HepG2 (cell line): ENCODE measurements around the gene SLC4A9. TPM values are rescaled to one million over a fixed set of nuclear protein-coding genes. Genes with fewer than 3 reads are reported as not detected.

Source experiments
- ARNTL ChIP-seq: sonication (generic); formaldehyde crosslinking; IDR thresholded peaks from 2 replicates; pipeline ENCODE4 v1.4.0; 2020; ENCODE audit warnings: mild to moderate bottlenecking, missing genetic modification reagents
- KDM4B ChIP-seq: sonication (generic); formaldehyde crosslinking; IDR thresholded peaks from 2 replicates; pipeline ENCODE4 v1.4.0; 2020; ENCODE audit warnings: missing genetic modification reagents
- TAF1 ChIP-seq: sonication (generic); formaldehyde crosslinking; IDR thresholded peaks from 2 replicates; pipeline ENCODE4 v1.4.0; 2020; ENCODE audit warnings: missing genetic modification reagents
- TEAD3 ChIP-seq: optimal IDR thresholded peaks from 2 replicates; pipeline ENCODE3; 2016; ENCODE audit warnings: borderline replicate concordance
- YEATS2 ChIP-seq: sonication (generic); formaldehyde crosslinking; IDR thresholded peaks from 2 replicates; pipeline ENCODE4 v1.4.0; 2020; ENCODE audit warnings: missing genetic modification reagents, borderline replicate concordance
- ZBTB42 ChIP-seq: sonication (generic); formaldehyde crosslinking; IDR thresholded peaks from 2 replicates; pipeline ENCODE4 v1.5.0; 2020; ENCODE audit warnings: mild to moderate bottlenecking, missing genetic modification reagents
- ZBTB7A ChIP-seq: sonication (generic); formaldehyde crosslinking; IDR thresholded peaks from 2 replicates; pipeline ENCODE4 v1.8.0; 2022; ENCODE audit warnings: mild to moderate bottlenecking, missing genetic modification reagents
- ZNF205 ChIP-seq: IDR thresholded peaks from 2 replicates; pipeline ENCODE4 v1.6.1; 2018; ENCODE audit warnings: missing biosample characterization, missing genetic modification reagents
- ZNF446 ChIP-seq: sonication (generic); formaldehyde crosslinking; IDR thresholded peaks from 2 replicates; pipeline ENCODE4 v1.5.0; 2020; ENCODE audit warnings: mild to moderate bottlenecking, missing genetic modification reagents
- ZNF646 ChIP-seq: sonication (generic); formaldehyde crosslinking; IDR thresholded peaks from 2 replicates; pipeline ENCODE4 v1.9.0; 2021; ENCODE audit warnings: mild to moderate bottlenecking, missing genetic modification reagents
- polyA plus RNA-seq, 8 experiments: library from polyadenylated mRNA; depleted of rRNA in 3 of 8; stranded (reverse) in 7 of 8; unstranded in 1 of 8; fragments of >200 nt; fragmentation: Illumina TruSeq in 4 of 8; extraction: Trizol in 4 of 8; gene quantifications; 2 replicates each; pipeline versions ENCODE4 v1.2.1 to v1.2.3, GENCODE V29; 2011 to 2016; ENCODE audit warnings: low read depth in 4 of 8, missing spikeins in 1 of 8, mixed read lengths in 1 of 8; ENCODE audit not compliant: insufficient read depth in 1 of 8
- total RNA-seq, 5 experiments: library from RNA; depleted of rRNA; stranded (reverse); fragments of >200 nt; fragmentation: Illumina TruSeq; extraction: Trizol; gene quantifications; 2 replicates each; pipeline ENCODE4 v1.2.3, GENCODE V29; 2016; ENCODE audit warnings: low read depth in 1 of 5
- TF ChIP-seq, protein P1 (sequence below): sonication (generic); formaldehyde crosslinking; IDR thresholded peaks from 2 replicates; pipeline ENCODE4 v1.4.0; 2020; ENCODE audit warnings: missing genetic modification reagents
- TF ChIP-seq, protein P2 (sequence below): sonication (generic); formaldehyde crosslinking; IDR thresholded peaks from 2 replicates; pipeline ENCODE4 v1.5.0; 2020; ENCODE audit warnings: missing genetic modification reagents

Gene SLC4A9
- total and polyA plus RNA-seq, 2 of the 13 experiments (the other 11 are each of a cell fraction or from before 2014, with no cell fraction given) = not detected

- TF ChIP-seq, protein P1, sequence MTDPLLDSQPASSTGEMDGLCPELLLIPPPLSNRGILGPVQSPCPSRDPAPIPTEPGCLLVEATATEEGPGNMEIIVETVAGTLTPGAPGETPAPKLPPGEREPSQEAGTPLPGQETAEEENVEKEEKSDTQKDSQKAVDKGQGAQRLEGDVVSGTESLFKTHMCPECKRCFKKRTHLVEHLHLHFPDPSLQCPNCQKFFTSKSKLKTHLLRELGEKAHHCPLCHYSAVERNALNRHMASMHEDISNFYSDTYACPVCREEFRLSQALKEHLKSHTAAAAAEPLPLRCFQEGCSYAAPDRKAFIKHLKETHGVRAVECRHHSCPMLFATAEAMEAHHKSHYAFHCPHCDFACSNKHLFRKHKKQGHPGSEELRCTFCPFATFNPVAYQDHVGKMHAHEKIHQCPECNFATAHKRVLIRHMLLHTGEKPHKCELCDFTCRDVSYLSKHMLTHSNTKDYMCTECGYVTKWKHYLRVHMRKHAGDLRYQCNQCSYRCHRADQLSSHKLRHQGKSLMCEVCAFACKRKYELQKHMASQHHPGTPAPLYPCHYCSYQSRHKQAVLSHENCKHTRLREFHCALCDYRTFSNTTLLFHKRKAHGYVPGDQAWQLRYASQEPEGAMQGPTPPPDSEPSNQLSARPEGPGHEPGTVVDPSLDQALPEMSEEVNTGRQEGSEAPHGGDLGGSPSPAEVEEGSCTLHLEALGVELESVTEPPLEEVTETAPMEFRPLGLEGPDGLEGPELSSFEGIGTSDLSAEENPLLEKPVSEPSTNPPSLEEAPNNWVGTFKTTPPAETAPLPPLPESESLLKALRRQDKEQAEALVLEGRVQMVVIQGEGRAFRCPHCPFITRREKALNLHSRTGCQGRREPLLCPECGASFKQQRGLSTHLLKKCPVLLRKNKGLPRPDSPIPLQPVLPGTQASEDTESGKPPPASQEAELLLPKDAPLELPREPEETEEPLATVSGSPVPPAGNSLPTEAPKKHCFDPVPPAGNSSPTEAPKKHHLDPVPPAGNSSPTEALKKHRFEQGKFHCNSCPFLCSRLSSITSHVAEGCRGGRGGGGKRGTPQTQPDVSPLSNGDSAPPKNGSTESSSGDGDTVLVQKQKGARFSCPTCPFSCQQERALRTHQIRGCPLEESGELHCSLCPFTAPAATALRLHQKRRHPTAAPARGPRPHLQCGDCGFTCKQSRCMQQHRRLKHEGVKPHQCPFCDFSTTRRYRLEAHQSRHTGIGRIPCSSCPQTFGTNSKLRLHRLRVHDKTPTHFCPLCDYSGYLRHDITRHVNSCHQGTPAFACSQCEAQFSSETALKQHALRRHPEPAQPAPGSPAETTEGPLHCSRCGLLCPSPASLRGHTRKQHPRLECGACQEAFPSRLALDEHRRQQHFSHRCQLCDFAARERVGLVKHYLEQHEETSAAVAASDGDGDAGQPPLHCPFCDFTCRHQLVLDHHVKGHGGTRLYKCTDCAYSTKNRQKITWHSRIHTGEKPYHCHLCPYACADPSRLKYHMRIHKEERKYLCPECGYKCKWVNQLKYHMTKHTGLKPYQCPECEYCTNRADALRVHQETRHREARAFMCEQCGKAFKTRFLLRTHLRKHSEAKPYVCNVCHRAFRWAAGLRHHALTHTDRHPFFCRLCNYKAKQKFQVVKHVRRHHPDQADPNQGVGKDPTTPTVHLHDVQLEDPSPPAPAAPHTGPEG (CRISPR knock-in tag) = no peak; the same call in 1 of the 2 replicates
- TF ChIP-seq TAF1 (CRISPR knock-in tag) = peak; percentile 93
- no peak; the same call in 1 of the 2 replicates for TF ChIP-seq ARNTL (CRISPR knock-in tag)
- peak; percentile 33 for TF ChIP-seq TEAD3 (CRISPR knock-in tag)
- TF ChIP-seq, protein P2, sequence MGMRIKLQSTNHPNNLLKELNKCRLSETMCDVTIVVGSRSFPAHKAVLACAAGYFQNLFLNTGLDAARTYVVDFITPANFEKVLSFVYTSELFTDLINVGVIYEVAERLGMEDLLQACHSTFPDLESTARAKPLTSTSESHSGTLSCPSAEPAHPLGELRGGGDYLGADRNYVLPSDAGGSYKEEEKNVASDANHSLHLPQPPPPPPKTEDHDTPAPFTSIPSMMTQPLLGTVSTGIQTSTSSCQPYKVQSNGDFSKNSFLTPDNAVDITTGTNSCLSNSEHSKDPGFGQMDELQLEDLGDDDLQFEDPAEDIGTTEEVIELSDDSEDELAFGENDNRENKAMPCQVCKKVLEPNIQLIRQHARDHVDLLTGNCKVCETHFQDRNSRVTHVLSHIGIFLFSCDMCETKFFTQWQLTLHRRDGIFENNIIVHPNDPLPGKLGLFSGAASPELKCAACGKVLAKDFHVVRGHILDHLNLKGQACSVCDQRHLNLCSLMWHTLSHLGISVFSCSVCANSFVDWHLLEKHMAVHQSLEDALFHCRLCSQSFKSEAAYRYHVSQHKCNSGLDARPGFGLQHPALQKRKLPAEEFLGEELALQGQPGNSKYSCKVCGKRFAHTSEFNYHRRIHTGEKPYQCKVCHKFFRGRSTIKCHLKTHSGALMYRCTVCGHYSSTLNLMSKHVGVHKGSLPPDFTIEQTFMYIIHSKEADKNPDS (CRISPR knock-in tag) = peak; percentile 59; the same call in 1 of the 2 replicates
- no peak; the same call in none of the 2 replicates for TF ChIP-seq YEATS2 (CRISPR knock-in tag)
- TF ChIP-seq ZBTB7A = no peak
- TF ChIP-seq ZNF646 (CRISPR knock-in tag) = no peak
- TF ChIP-seq KDM4B (CRISPR knock-in tag) = peak; percentile 25; the same call in 1 of the 2 replicates
- no peak; the same call in 1 of the 2 replicates for TF ChIP-seq ZBTB42 (CRISPR knock-in tag)
- peak; percentile 85; the same call in 1 of the 2 replicates for TF ChIP-seq ZNF205
- TF ChIP-seq ZNF446 (CRISPR knock-in tag) = 0 out of 2 replicates have a peak, but pooled peaks have one; percentile 52
Observed at GRCh38 chr5:140401362-140402257, 41.6 kb downstream of the SLC4A9 start, which contains the start of gene ANKHD1 (continued).
